H9 (cell line): ENCODE measurements around the gene ZNF212. TPM values are rescaled to one million over a fixed set of nuclear protein-coding genes. Genes with fewer than 3 reads are reported as not detected.

Experiments used
- DNase-seq: peaks from one replicate; pipeline ENCODE4 v3.0.0-alpha.2; 2017
- H2AFZ ChIP-seq: one replicate; pipeline ENCODE4 v1.6.1; 2013; ENCODE audit warnings: mild to moderate bottlenecking, low read length, control low read depth, moderate library complexity
- H2AK5ac ChIP-seq: 2 replicates; pipeline ENCODE4 v1.6.1; 2013; ENCODE audit warnings: low read length, control low read depth, mixed read lengths; ENCODE audit not compliant: insufficient read length
- H2BK120ac ChIP-seq: one replicate; pipeline ENCODE4 v1.6.1; 2013; ENCODE audit warnings: low read depth, mild to moderate bottlenecking, low read length, control low read depth, inconsistent platforms; ENCODE audit not compliant: poor library complexity, severe bottlenecking
- H2BK12ac ChIP-seq: 2 replicates; pipeline ENCODE4 v1.6.1; 2013; ENCODE audit warnings: low read length, control low read depth, mixed read lengths, low read depth; ENCODE audit not compliant: insufficient read length
- H2BK15ac ChIP-seq: 2 replicates; pipeline ENCODE4 v1.6.1; 2013; ENCODE audit warnings: low read depth, low read length, control low read depth
- H2BK20ac ChIP-seq: one replicate; pipeline ENCODE4 v1.6.1; 2013; ENCODE audit warnings: low read depth, mild to moderate bottlenecking, low read length, control low read depth, inconsistent platforms; ENCODE audit not compliant: poor library complexity, severe bottlenecking
- H2BK5ac ChIP-seq: 2 replicates; pipeline ENCODE4 v1.6.1; 2013; ENCODE audit warnings: low read length, control low read depth, mixed read lengths; ENCODE audit not compliant: insufficient read length
- H3K14ac ChIP-seq: 2 replicates; pipeline ENCODE4 v1.6.1; 2013; ENCODE audit warnings: low read length, control low read depth; ENCODE audit not compliant: insufficient read depth
- H3K18ac ChIP-seq: 2 replicates; pipeline ENCODE4 v1.6.1; 2013; ENCODE audit warnings: low read depth, mild to moderate bottlenecking, mixed read lengths, low read length, control low read depth; ENCODE audit not compliant: insufficient read length
- H3K23ac ChIP-seq: 2 replicates; pipeline ENCODE4 v1.6.1; 2013; ENCODE audit warnings: low read length, control low read depth, mixed read lengths, low read depth; ENCODE audit not compliant: insufficient read length
- H3K23me2 ChIP-seq: 2 replicates; pipeline ENCODE4 v1.6.1; 2013; ENCODE audit warnings: low read depth, mild to moderate bottlenecking, mixed read lengths, low read length, control low read depth; ENCODE audit not compliant: insufficient read length, poor library complexity, severe bottlenecking
- H3K27ac ChIP-seq: 2 replicates; pipeline ENCODE4 v1.5.1; 2013; ENCODE audit warnings: low read length, control low read depth, mixed read lengths, low read depth; ENCODE audit not compliant: insufficient read length
- H3K27me3 ChIP-seq: 2 replicates; pipeline ENCODE4 v1.6.1; 2013; ENCODE audit warnings: low read length, control low read depth, inconsistent platforms; ENCODE audit not compliant: insufficient read depth
- H3K4ac ChIP-seq: 2 replicates; pipeline ENCODE4 v1.6.1; 2013; ENCODE audit warnings: low read depth, mild to moderate bottlenecking, control low read depth, inconsistent platforms, low read length, moderate library complexity
- H3K4me1 ChIP-seq: 2 replicates; pipeline ENCODE4 v1.6.1; 2013; ENCODE audit warnings: low read length, control low read depth, inconsistent platforms; ENCODE audit not compliant: insufficient read depth
- H3K4me2 ChIP-seq: 2 replicates; pipeline ENCODE4 v1.6.1; 2013; ENCODE audit warnings: low read length, control low read depth, mixed read lengths; ENCODE audit not compliant: insufficient read length, insufficient read depth
- H3K56ac ChIP-seq: 2 replicates; pipeline ENCODE4 v1.6.1; 2013; ENCODE audit warnings: low read depth, mild to moderate bottlenecking, mixed read lengths, low read length, control low read depth; ENCODE audit not compliant: insufficient read length
- H3K79me1 ChIP-seq: 2 replicates; pipeline ENCODE4 v1.6.1; 2013; ENCODE audit warnings: low read depth, mild to moderate bottlenecking, moderate library complexity, low read length, control low read depth, inconsistent platforms; ENCODE audit not compliant: insufficient read depth, poor library complexity, severe bottlenecking
- H3K79me2 ChIP-seq: 2 replicates; pipeline ENCODE4 v1.6.1; 2013; ENCODE audit warnings: low read length, control low read depth, inconsistent platforms; ENCODE audit not compliant: insufficient read depth
- H3K9ac ChIP-seq: 2 replicates; pipeline ENCODE4 v1.6.1; 2013; ENCODE audit warnings: low read length, control low read depth, mixed read lengths; ENCODE audit not compliant: insufficient read length; ENCODE audit errors: extremely low read depth
- H3K9me3 ChIP-seq: one replicate; pipeline ENCODE4 v1.6.1; 2013; ENCODE audit warnings: low read depth, low read length, inconsistent platforms; ENCODE audit not compliant: control insufficient read depth
- H3T11ph ChIP-seq: one replicate; pipeline ENCODE4 v1.6.1; 2013; ENCODE audit warnings: mild to moderate bottlenecking, low read length, control low read depth, inconsistent platforms
- H4K20me1 ChIP-seq: one replicate; pipeline ENCODE4 v1.6.1; 2013; ENCODE audit not compliant: control insufficient read depth, insufficient read length, insufficient read depth
- H4K5ac ChIP-seq: 2 replicates; pipeline ENCODE4 v1.6.1; 2013; ENCODE audit warnings: low read depth, mild to moderate bottlenecking, mixed read lengths, low read length, control low read depth; ENCODE audit not compliant: insufficient read length
- H4K8ac ChIP-seq: replicated peaks from 2 replicates; pipeline ENCODE4 v1.6.1; 2013; ENCODE audit warnings: low read length, control low read depth, mixed read lengths, low read depth; ENCODE audit not compliant: insufficient read length
- H4K91ac ChIP-seq: 2 replicates; pipeline ENCODE4 v1.6.1; 2013; ENCODE audit warnings: low read depth, mild to moderate bottlenecking, moderate library complexity, mixed read lengths, low read length, control low read depth; ENCODE audit not compliant: insufficient read length
- H3K27ac Mint-ChIP-seq, 3 experiments: 2 replicates in 2 of 3; 3 replicates in 1 of 3; pipeline ENCODE4 v1.8.0; 2020 to 2021; ENCODE audit warnings: mixed read lengths in 3 of 3, mild to moderate bottlenecking in 1 of 3, moderate library complexity in 1 of 3
- H3K27me3 Mint-ChIP-seq: 2 replicates; pipeline ENCODE4 v1.8.0; 2021; ENCODE audit warnings: low read depth, mild to moderate bottlenecking, moderate library complexity, mixed read lengths
- H3K36me3 Mint-ChIP-seq, 3 experiments: 2 replicates in 2 of 3; 3 replicates in 1 of 3; pipeline ENCODE4 v1.8.0; 2020 to 2021; ENCODE audit warnings: low read depth in 3 of 3, mixed read lengths in 3 of 3; ENCODE audit not compliant: insufficient read depth in 1 of 3
- H3K4me1 Mint-ChIP-seq, 2 experiments: 2 replicates each; pipeline ENCODE4 v1.8.0; 2020; ENCODE audit warnings: mixed read lengths in 2 of 2
- H3K4me3 Mint-ChIP-seq, 2 experiments: 2 replicates in 1 of 2; 3 replicates in 1 of 2; pipeline ENCODE4 v1.8.0; 2020 to 2021; ENCODE audit warnings: mild to moderate bottlenecking in 2 of 2, mixed read lengths in 2 of 2, moderate library complexity in 1 of 2
- H3K9me3 Mint-ChIP-seq, 2 experiments: 2 replicates in 1 of 2; 3 replicates in 1 of 2; pipeline ENCODE4 v1.8.0; 2020; ENCODE audit warnings: mild to moderate bottlenecking in 2 of 2, mixed read lengths in 2 of 2, moderate library complexity in 1 of 2
- WGBS: extraction: QIAGEN DNeasy Blood & Tissue Kit; methylation state at CpG from one replicate; pipeline ENCODE4 v1.1.7; 2013; ENCODE audit warnings: missing lambda C conversion rate, low lambda C conversion rate, mixed read lengths; ENCODE audit not compliant: insufficient read length; ENCODE audit errors: extremely low coverage; 5-methylcytosine and 5-hydroxymethylcytosine counted together
- total RNA-seq: library from RNA; stranded (reverse); gene quantifications from 2 replicates; pipeline ENCODE4 v1.2.1, GENCODE V29; 2021
- TF ChIP-seq, protein P1 (sequence below): fragments of 200-600 bp; sonication (generic); conservative IDR thresholded peaks from 3 replicates; pipeline ENCODE4 v1.8.0; 2021; ENCODE audit warnings: antibody characterized with exemption, mild to moderate bottlenecking

Gene ZNF212
- total RNA-seq, 1 experiment from 2014 or later = 21.1 TPM

DNA sequence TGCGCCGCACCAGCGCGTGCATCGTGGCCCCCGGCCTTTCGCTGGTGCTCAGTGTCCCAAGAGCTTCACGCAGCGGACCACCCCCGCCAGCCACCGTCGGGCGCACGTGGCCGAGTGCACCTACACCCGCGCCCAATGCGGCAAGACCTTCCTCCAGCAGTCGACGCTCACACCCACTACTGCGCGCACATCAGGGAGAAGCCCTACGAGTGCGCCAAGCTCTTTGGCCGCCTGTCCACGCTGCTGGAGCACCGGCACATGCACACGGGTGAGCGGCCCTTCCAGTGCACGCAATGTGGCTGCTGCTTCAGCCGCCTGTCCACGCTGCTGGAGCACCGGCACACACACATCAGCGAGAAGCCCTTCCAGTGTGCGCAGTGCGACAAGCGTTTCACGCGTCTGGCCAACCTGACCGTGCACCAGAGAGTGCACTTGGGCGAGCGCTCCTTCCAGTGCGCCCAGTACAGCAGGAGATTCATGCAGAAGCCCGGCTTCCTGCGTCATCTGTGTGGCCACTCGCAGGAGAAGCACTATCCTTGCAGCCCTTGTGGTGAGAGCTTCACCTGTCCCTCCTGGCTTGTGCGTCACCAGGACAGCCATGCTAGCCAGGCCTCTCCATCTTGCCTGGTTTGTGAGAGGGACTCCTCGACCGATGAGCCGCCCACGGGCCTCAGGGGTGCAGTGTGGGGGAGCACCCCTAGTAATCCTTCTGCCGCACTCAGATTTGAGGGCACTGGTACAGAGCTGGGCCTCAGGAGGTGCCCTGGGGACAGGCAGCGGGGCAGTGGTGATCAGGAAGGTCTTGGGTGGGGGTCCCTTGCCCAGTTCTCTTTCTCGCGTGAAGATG lies 55.4 kb downstream of the ZNF212 start:
- no peak overlapping the region for H3K56ac ChIP-seq
- H3K4me2 ChIP-seq = no peak overlapping the region
- H4K5ac ChIP-seq = no peak overlapping the region
- H3T11ph ChIP-seq = no peak overlapping the region
- H4K91ac ChIP-seq = no peak overlapping the region
- WGBS = no CpG with 5 or more reads among the region's 55 CpGs
- no peak overlapping the region for H3K18ac ChIP-seq
- H2AFZ ChIP-seq = no peak overlapping the region
- no peak overlapping the region for H3K27ac Mint-ChIP-seq
- no peak overlapping the region for H3K27ac ChIP-seq
- no peaks in the 10 kb centered on the region for H3K4me1 ChIP-seq
- H3K23me2 ChIP-seq = no peaks in the 10 kb centered on the region
- no peak overlapping the region for H2BK12ac ChIP-seq
- no peak overlapping the region for H3K9ac ChIP-seq
- no peak overlapping the region for H2BK20ac ChIP-seq
- peaks cover 0 to 2% of the 10 kb centered on the region in 2 experiments; a peak in 2 of 4 replicates for H3K4me1 Mint-ChIP-seq
- H3K4ac ChIP-seq = no peak overlapping the region
- no peaks in the 10 kb centered on the region for H3K79me2 ChIP-seq
- no peak overlapping the region for H2BK15ac ChIP-seq
- no peak overlapping the region for H2AK5ac ChIP-seq
- peaks cover 2 to 13% (median 5%) of the 10 kb centered on the region in 3 experiments for H3K36me3 Mint-ChIP-seq
- H3K9me3 Mint-ChIP-seq = peaks cover 6 to 8% of the 10 kb centered on the region in 2 experiments; a peak in 3 of 5 replicates
- H3K4me3 Mint-ChIP-seq = no peak overlapping the region
- H4K20me1 ChIP-seq = no peaks in the 10 kb centered on the region
- H3K27me3 Mint-ChIP-seq = peaks cover 5% of the 10 kb centered on the region
- H3K27me3 ChIP-seq = no peaks in the 10 kb centered on the region
- peaks cover 11% of the 10 kb centered on the region for H3K9me3 ChIP-seq
- H4K8ac ChIP-seq = no peak overlapping the region
- H3K23ac ChIP-seq = no peak overlapping the region
- TF ChIP-seq, protein P1, sequence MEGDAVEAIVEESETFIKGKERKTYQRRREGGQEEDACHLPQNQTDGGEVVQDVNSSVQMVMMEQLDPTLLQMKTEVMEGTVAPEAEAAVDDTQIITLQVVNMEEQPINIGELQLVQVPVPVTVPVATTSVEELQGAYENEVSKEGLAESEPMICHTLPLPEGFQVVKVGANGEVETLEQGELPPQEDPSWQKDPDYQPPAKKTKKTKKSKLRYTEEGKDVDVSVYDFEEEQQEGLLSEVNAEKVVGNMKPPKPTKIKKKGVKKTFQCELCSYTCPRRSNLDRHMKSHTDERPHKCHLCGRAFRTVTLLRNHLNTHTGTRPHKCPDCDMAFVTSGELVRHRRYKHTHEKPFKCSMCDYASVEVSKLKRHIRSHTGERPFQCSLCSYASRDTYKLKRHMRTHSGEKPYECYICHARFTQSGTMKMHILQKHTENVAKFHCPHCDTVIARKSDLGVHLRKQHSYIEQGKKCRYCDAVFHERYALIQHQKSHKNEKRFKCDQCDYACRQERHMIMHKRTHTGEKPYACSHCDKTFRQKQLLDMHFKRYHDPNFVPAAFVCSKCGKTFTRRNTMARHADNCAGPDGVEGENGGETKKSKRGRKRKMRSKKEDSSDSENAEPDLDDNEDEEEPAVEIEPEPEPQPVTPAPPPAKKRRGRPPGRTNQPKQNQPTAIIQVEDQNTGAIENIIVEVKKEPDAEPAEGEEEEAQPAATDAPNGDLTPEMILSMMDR = no peak
- no peak for DNase-seq
- H2BK120ac ChIP-seq = no peak overlapping the region
- no peak overlapping the region for H2BK5ac ChIP-seq
- H3K79me1 ChIP-seq = no peaks in the 10 kb centered on the region
- H3K14ac ChIP-seq = no peak overlapping the region
